Cardiac muscle cell (in vitro differentiated cells and primary cell): ENCODE results near the gene LARP6. TPM values are rescaled to one million over a fixed set of nuclear protein-coding genes. Genes with fewer than 3 reads are reported as not detected.

Experiments used
- DNase-seq, 2 donors: peaks; one replicate each; pipeline versions ENCODE4 v3.0.0 to v3.0.0-alpha.2; 2010 to 2017; ENCODE audit warnings: low read depth in 1 of 2, low spot score in 1 of 2
- H3K27ac ChIP-seq: fragments of 200-600 bp; sonication (generic); 2 replicates; pipeline ENCODE4 v1.5.1; 2016
- H3K27me3 ChIP-seq: fragments of 200-600 bp; sonication (generic); 2 replicates; pipeline ENCODE4 v1.6.0; 2016; ENCODE audit warnings: control low read depth
- H3K36me3 ChIP-seq: fragments of 200-600 bp; sonication (generic); 2 replicates; pipeline ENCODE4 v1.5.1; 2016; ENCODE audit warnings: control low read depth
- H3K4me1 ChIP-seq: fragments of 200-600 bp; sonication (generic); 2 replicates; pipeline ENCODE4 v1.8.1; 2017; ENCODE audit warnings: low read depth, mild to moderate bottlenecking, mixed run types
- H3K4me3 ChIP-seq: fragments of 200-600 bp; sonication (generic); 2 replicates; pipeline ENCODE4 v1.5.1; 2016; ENCODE audit warnings: mild to moderate bottlenecking
- H3K9me3 ChIP-seq: fragments of 200-600 bp; sonication (generic); 2 replicates; pipeline ENCODE4 v1.5.1; 2017; ENCODE audit warnings: low read depth, mild to moderate bottlenecking, control low read depth
- CTCF ChIP-seq: IDR thresholded peaks from 2 replicates; pipeline ENCODE4 v1.5.1; 2012; ENCODE audit warnings: low read depth, mild to moderate bottlenecking, low read length
- polyA plus RNA-seq: library from polyadenylated mRNA; unstranded; fragments of >200 nt; fragmentation: Nextera tagmentation; extraction: Ambion mirVana; gene quantifications from 2 replicates; pipeline ENCODE4 v1.2.1, GENCODE V29; 2016
- total RNA-seq: library from RNA; depleted of rRNA; stranded (reverse); fragments of >200 nt; gene quantifications from 2 replicates; pipeline ENCODE4 v1.2.3, GENCODE V29; 2016

LARP6 gene
- total and polyA plus RNA-seq, 2 experiments from 2014 or later = 45.7 to 54.2 TPM

GRCh38 chr15:70826634-70827033, 27.3 kb downstream of the LARP6 start:
- no peak overlapping the region for H3K27ac ChIP-seq
- peaks cover 17% of the 10 kb centered on the region for H3K4me1 ChIP-seq
- no peaks in the 10 kb centered on the region for H3K27me3 ChIP-seq
- TF ChIP-seq CTCF = no peak
- peak in 1 of 2 donors; percentile 77 for DNase-seq
- H3K4me3 ChIP-seq = no peak overlapping the region
- H3K36me3 ChIP-seq = no peaks in the 10 kb centered on the region
- H3K9me3 ChIP-seq = no peaks in the 10 kb centered on the region

- Histone ChIP-seq H3K4me1 (peaks cover 17% of the 10 kb centered on the region), H3K36me3 (no peaks in the 10 kb centered on the region), H3K9me3 (no peaks in the 10 kb centered on the region), H3K27me3 (no peaks in the 10 kb centered on the region), H3K4me3 (no peak overlapping the region), H3K27ac (no peak overlapping the region)
- no peak for DNase-seq
- TF ChIP-seq CTCF = no peak
Observed at GRCh38 chr15:70825841-70826240, 28.1 kb downstream of the LARP6 start.

GRCh38 chr15:70823196-70823595, 30.8 kb downstream of the LARP6 start:
- Histone ChIP-seq H3K9me3 (no peaks in the 10 kb centered on the region), H3K4me1 (peaks cover 10% of the 10 kb centered on the region), H3K4me3 (no peak overlapping the region), H3K27ac (no peak overlapping the region), H3K36me3 (no peaks in the 10 kb centered on the region), H3K27me3 (no peaks in the 10 kb centered on the region)
- no peak for DNase-seq
- TF ChIP-seq CTCF = no peak

GRCh38 chr15:70820214-70820613, 33.7 kb downstream of the LARP6 start:
- no peaks in the 10 kb centered on the region for H3K9me3 ChIP-seq
- no peak for TF ChIP-seq CTCF
- H3K36me3 ChIP-seq = no peaks in the 10 kb centered on the region
- DNase-seq = no peak
- no peak overlapping the region for H3K27ac ChIP-seq
- no peak overlapping the region for H3K4me3 ChIP-seq
- H3K27me3 ChIP-seq = no peaks in the 10 kb centered on the region
- peaks cover 9% of the 10 kb centered on the region for H3K4me1 ChIP-seq

DNA sequence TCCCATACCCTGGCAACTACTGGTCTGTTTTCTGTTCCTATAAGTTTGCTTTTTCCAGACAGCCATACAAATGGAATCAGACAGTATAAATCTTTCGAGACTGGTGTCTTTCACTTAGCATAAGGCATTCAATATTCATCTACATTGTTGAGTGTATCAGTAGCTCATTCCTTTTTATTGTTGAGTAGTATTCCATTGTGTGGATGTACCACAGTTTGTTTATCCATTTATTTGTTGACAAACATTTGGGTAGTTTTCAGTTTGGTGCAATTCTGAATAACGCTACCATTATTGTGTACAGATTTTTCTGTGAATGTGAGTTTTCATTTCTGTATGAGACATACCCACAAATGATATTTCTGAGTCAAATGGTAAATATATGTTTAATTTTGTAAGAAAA, 35.4 kb downstream of the LARP6 start:
- H3K4me1 ChIP-seq = no peaks in the 10 kb centered on the region
- no peak for DNase-seq
- H3K36me3 ChIP-seq = no peaks in the 10 kb centered on the region
- no peaks in the 10 kb centered on the region for H3K27me3 ChIP-seq
- TF ChIP-seq CTCF = no peak
- no peak overlapping the region for H3K4me3 ChIP-seq
- no peak overlapping the region for H3K27ac ChIP-seq
- H3K9me3 ChIP-seq = no peaks in the 10 kb centered on the region

- no peak overlapping the region for H3K4me3 ChIP-seq
- TF ChIP-seq CTCF = no peak
- no peak for DNase-seq
- no peaks in the 10 kb centered on the region for H3K9me3 ChIP-seq
- H3K36me3 ChIP-seq = no peaks in the 10 kb centered on the region
- no peaks in the 10 kb centered on the region for H3K4me1 ChIP-seq
- H3K27ac ChIP-seq = no peak overlapping the region
- H3K27me3 ChIP-seq = no peaks in the 10 kb centered on the region
Observed at GRCh38 chr15:70817266-70817665, 36.7 kb downstream of the LARP6 start.
